Panc1 (cell line): ENCODE measurements around the gene UBE2J2.

Experiments
- CTCF ChIP-seq: fragments of 450-650 bp; IDR thresholded peaks from 2 replicates; pipeline ENCODE4 v1.5.1; 2017; ENCODE audit warnings: mild to moderate bottlenecking
- REST ChIP-seq, 2 experiments: IDR thresholded peaks; 2 replicates each; pipeline ENCODE4 v1.6.1; 2011 to 2012; ENCODE audit warnings: low read depth in 2 of 2, control low read depth in 1 of 2, low read length in 1 of 2, mild to moderate bottlenecking in 1 of 2, moderate library complexity in 1 of 2; ENCODE audit not compliant: insufficient read depth in 1 of 2

GRCh38 chr1:1292442-1292779 is 18.8 kb upstream of the UBE2J2 start:
- no peak for TF ChIP-seq CTCF
- no peak for TF ChIP-seq REST (IDR thresholded peaks at IDR 0.05; ENCODE audit: insufficient read depth in 1 of 2, low read depth in 2 of 2, low read length in 1 of 2)
